Measurements from ENCODE around the gene ST6GAL2.

- TF ChIP-seq, protein P1, sequence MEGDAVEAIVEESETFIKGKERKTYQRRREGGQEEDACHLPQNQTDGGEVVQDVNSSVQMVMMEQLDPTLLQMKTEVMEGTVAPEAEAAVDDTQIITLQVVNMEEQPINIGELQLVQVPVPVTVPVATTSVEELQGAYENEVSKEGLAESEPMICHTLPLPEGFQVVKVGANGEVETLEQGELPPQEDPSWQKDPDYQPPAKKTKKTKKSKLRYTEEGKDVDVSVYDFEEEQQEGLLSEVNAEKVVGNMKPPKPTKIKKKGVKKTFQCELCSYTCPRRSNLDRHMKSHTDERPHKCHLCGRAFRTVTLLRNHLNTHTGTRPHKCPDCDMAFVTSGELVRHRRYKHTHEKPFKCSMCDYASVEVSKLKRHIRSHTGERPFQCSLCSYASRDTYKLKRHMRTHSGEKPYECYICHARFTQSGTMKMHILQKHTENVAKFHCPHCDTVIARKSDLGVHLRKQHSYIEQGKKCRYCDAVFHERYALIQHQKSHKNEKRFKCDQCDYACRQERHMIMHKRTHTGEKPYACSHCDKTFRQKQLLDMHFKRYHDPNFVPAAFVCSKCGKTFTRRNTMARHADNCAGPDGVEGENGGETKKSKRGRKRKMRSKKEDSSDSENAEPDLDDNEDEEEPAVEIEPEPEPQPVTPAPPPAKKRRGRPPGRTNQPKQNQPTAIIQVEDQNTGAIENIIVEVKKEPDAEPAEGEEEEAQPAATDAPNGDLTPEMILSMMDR (IDR thresholded peaks at IDR 0.05) = no peak
- TF ChIP-seq POLR2A (IDR thresholded peaks at IDR 0.05) (no peak), EP300 (IDR thresholded peaks at IDR 0.05) (no peak), POLR2AphosphoS5 (IDR thresholded peaks at IDR 0.05) (no peak)
Observed at GRCh38 chr2:106892048-106892447, 6.1 kb upstream of the ST6GAL2 start.
